Pulmonary artery endothelial cell (primary cell): ENCODE data around the gene EYS. TPM values are rescaled to one million over a fixed set of nuclear protein-coding genes. Genes with fewer than 3 reads are reported as not detected.
"Not testable (repeated sequence)": the region's sequence is repeated elsewhere in the genome, so short reads cannot be mapped to it uniquely, and the experiment has no call there.

Experiments used
- DNase-seq: peaks from one replicate; pipeline ENCODE4 v3.0.0-alpha.2; 2011; ENCODE audit warnings: low read depth, low spot score
- total RNA-seq: library from RNA; depleted of rRNA; stranded (reverse); fragments of >200 nt; gene quantifications from 2 replicates; pipeline ENCODE4 v1.2.3, GENCODE V29; 2014

EYS gene
- total RNA-seq, 1 donor from 2014 or later, result not detected

- no peak for DNase-seq
Observed at GRCh38 chr6:63926950-63927927, 1779.8 kb downstream of the EYS start.

DNA sequence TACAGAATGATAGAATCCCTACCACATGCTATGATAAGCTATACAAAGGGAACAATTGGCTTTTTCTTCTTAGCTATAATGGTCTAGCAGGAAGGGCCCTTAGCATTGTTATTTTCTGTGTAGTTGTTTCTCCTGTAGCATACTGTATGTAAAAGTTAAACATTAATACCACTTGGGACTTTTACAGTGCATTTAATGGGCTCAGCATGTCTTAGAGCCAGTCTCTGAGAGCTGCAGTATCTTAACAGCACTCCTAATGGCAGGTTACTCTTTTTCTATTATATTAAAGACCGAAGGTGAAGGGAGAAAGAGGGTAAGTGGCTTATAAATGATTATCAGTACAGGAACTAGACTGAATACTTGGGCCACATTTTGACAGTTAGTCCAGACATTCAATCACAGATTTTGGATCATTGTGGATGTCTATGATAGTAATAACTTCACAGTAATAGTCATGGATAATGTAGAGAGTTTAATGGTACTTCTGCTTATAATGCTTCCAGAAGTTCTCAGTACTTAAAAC is 1780.7 kb downstream of the EYS start:
- no peak for DNase-seq

- no peak for DNase-seq
Observed at GRCh38 chr6:63923139-63923739, 1783.8 kb downstream of the EYS start.

- DNase-seq, result no peak
Observed at GRCh38 chr6:63919556-63920110, 1787.4 kb downstream of the EYS start.

DNA sequence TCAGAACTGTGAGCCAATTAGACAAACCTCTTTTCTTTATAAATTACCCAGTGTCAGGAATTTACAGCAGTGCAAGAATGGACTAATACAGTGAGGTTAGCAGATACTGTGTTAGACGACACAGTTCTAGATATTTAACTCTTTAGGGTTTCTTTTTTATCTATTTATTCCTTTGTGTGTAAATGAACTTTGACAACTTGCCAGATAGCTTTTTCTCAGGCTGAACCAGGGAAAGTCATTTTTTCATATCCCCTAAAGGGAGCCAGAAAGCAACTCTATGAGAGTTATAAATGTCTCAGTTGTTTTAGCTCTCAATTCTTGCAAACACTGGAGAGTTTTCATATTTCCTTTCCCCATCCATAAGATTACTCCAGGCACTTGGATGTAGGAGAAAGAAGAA is 1794.1 kb downstream of the EYS start:
- DNase-seq, result no peak

DNA sequence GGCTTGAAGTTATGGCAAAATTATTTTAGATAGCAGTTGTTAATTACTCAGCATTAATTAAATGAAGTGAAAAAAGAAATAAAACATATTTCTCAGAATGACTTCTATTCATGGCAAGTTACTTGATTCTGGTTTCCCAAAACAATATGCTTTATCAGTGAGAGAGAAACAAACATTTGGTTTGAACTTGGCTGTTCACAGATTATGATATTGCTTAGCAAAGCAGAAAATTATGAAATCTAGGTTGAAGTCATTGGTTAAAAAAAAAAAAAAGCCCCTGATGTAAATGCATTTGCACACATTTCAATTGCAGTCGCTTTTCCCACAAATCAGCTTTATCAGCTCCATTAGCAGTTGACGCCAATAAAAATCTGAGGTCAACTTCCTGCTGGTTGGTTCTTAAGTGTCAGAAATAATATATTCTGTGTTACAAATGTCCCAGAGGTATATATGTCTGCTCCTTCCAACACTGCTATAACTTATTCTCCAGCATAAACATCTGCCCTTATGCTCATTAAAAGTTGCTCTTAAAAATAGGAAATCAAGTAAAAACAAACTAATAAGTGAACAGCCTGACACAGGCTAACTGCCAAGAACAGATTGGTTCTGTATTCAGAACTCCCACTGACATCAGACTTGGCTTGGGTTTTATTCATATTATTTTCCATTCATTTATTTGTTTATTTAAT is 1796.0 kb downstream of the EYS start:
- no peak for DNase-seq

DNA sequence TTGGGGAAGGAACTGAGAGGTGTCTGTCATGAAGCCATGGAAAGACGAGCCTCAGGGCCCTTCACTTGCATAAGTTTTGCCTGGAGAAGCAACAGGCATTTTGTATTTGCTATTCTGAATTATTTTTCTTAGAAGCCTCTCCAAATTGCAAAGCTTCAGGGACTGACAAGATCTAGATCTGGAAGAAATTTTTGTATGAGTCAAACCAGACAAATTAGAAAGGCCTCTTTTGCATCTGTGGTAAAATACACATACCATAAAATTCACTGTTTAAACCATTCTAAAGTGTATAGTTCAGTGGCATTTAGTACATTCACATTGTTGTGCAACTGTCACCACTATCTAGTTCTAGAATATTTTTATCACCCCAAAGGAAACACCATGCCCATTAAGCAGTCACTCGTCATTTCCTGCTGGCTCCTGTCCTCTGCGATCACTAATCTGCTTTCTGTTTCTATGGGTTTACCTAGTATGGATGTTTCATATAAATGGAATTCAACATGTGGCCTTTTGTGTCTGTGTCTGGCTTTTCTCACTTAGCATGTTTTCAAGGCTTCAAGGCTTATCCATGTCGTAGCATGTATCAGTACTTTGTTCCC is 1802.3 kb downstream of the EYS start:
- DNase-seq, result peak; percentile 49

- DNase-seq, result no peak
Observed at GRCh38 chr6:63899550-63899949, 1807.5 kb downstream of the EYS start.

- DNase-seq, result no peak
Observed at GRCh38 chr6:63897952-63898351, 1809.1 kb downstream of the EYS start.

DNA sequence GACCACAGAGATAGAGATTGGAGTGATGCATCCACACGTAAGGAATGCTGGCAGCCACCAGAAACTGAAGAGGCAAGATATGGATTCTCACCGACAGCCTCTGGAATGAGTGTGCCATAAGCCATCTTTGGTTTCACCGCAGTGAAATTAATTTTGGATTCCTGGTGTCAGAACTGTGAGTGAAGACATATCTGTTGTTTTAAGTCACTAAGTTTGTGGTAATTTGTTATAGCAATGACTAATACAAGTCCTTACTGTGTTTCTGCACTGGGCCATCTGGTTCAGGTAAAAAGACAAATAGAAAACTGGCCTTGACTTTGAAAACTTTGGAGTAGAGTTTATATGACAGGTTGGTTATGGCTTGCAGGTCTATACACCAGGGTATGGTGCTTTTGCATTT is 1809.6 kb downstream of the EYS start:
- DNase-seq, result no peak

DNA sequence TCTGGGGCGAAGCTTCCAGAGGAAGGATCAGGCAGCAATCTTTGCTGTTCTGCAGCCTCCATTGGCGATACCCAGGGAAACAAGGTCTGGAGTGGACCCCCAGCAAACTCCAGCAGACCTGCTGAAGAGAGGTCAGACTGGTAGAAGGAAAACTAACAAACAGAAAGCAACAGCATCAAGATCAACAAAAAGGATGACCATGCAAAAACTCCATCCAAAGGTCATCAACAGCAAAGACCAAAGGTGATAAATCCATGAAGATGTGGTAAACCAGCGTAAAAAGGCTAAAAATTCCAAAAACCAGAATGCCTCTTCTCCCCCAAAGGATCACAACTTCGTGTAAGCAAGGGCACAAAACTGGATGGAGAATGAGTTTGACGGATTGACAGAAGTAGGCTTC is 1818.6 kb downstream of the EYS start:
- DNase-seq, result no peak

- DNase-seq, result not testable (repeated sequence)
Observed at GRCh38 chr6:63887804-63888203, 1819.2 kb downstream of the EYS start.

- DNase-seq, result no peak
Observed at GRCh38 chr6:63887002-63887751, 1819.8 kb downstream of the EYS start.

GRCh38 chr6:63886341-63886740 is 1820.7 kb downstream of the EYS start:
- DNase-seq, result no peak

DNA sequence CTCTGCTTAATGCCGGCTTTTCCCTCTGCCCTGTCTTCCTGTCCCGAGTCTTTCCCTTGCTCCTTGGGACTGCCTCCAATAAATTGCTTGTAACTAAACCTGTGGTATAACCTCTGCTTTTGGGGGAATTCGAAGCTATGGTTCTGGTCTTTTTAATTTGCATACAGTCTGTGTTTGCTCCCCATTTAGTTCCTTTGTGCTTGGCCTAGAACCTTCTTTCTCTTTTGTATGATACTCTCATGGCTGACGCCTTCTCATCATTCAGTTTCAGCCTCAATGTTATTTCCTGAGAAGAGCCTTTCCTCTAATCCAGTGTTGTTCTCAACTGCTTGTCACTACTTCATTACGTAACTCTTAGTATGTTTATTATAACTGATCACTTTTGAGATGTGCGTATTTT is 1823.4 kb downstream of the EYS start:
- no peak for DNase-seq

DNA sequence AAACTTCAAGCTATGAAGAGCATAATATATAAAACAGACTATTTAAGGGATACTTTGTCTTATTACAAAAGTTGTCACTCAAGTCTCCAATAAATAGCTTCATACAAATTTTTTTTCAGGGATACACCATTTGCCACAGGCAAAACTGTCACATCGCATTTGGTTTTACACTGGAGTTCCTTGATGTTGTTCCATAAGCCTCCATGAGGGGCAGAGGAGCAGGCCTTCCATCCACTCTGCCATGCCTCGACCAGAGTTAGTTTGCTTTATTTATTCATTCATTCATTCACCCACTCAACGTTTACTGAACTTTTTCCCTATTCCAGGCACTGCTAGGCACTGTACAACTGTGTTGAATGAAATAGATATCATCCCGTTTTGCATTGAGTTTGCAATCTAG is 1824.8 kb downstream of the EYS start:
- no peak for DNase-seq

DNA sequence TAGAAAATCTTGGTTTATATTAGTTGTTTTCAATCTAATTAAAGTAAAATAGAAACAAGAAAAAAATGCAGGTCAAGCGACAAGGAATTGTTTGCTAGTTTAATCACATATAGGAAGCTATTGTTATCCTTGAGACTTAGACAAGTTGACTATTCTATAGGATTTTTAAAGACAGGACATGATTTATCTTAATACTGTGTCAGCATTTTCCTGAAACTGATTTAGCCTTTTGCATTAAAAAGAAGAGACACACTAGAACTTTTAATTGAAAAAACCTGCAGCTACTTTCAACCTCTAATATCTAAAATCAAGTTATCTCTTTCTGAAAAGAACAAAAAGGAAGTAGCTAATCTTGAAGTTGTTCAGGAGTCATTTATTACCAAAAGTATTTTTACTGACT is 1825.2 kb downstream of the EYS start:
- DNase-seq, result no peak

GRCh38 chr6:63872233-63872632 is 1834.8 kb downstream of the EYS start:
- DNase-seq, result no peak

GRCh38 chr6:63868351-63868750 is 1838.7 kb downstream of the EYS start:
- no peak for DNase-seq

DNA sequence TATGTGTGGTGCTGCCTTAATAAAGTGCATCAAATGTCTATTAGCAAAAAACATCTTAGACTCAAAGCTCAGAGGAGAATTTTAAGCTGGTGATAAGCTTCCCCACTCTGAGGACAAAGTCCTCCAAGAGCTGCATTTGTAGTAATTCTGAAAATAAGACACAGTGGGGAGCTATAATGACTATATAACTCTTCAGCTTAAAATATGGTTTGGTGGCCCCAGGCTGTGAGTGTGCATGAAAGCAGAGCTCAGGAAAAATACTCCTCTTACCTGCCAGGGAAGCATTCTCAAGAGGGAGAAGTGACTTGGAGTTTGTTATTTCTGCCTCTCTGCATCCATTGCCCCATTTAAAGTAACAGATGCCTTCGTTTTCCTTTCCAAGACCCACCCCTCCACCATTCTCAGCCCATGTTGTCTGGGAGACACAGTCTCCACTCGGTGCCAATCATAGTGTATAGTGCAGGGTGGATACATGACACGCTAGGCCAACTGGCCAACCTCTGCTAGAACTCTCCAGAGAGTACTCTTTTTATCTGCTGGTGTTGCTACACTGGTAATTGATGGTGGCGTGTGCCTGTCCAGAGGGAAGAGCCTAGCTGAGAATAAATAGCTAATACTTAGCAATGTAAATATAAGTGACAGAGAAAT is 1842.2 kb downstream of the EYS start:
- no peak for DNase-seq
